ENCODE data around the gene GRIA1. TPM values are rescaled to one million over a fixed set of nuclear protein-coding genes. Genes with fewer than 3 reads are reported as not detected.

The GRIA1 gene
- total and polyA plus RNA-seq, 10 of the 15 experiments (the other 5 are each of a cell fraction or from before 2014, with no cell fraction given), result 0.04 to 0.18 (median 0.04) TPM; not detected in 7

- TF ChIP-seq REST (IDR thresholded peaks at IDR 0.05; ENCODE audit: low read depth, low read length), result no peak
- TF ChIP-seq, protein P1, sequence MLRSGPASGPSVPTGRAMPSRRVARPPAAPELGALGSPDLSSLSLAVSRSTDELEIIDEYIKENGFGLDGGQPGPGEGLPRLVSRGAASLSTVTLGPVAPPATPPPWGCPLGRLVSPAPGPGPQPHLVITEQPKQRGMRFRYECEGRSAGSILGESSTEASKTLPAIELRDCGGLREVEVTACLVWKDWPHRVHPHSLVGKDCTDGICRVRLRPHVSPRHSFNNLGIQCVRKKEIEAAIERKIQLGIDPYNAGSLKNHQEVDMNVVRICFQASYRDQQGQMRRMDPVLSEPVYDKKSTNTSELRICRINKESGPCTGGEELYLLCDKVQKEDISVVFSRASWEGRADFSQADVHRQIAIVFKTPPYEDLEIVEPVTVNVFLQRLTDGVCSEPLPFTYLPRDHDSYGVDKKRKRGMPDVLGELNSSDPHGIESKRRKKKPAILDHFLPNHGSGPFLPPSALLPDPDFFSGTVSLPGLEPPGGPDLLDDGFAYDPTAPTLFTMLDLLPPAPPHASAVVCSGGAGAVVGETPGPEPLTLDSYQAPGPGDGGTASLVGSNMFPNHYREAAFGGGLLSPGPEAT (IDR thresholded peaks at IDR 0.05; ENCODE audit: low read depth), result no peak
- TF ChIP-seq CHD4 (IDR thresholded peaks at IDR 0.05), result no peak
- no peak for TF ChIP-seq CEBPB (IDR thresholded peaks at IDR 0.05; ENCODE audit: borderline replicate concordance in 1 of 2, low read depth in 2 of 2, low read length in 2 of 2)
Measured at GRCh38 chr5:153640293-153640692, 149.8 kb downstream of the GRIA1 start (continued).

DNA sequence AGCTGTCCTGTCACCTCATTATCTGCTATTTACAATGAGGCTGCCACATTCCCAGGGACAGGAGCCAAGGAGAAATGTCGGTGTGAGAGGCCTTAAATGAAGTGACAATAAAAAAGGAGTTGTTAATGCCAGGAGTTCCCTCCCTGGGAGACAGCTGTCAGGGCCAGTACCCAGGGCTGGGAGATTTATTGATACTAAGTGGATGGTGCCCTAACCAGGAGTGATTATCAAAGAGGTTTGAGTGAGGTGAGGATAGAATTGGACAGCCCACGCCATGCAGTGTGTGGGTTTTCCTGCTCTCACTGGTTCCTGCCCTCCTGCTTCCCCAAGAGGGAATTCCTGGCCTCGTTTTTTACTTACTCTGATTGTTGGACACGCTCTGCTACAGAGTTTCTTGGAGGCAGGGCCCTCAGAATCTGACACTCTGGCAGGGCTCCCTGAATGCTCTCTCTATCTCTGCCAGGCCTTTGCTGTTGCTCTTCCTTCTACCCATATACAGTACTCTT is 150.8 kb downstream of the GRIA1 start:
- Histone ChIP-seq H3K4me3 (no peak overlapping the region), H3K4me1 (ENCODE audit: control insufficient read depth, insufficient read depth, low read length) (no peaks in the 10 kb centered on the region), H3K27me3 (replicated peaks in 1 of 2; ENCODE audit: control insufficient read depth in 2 of 2, insufficient read depth in 2 of 2, low read length in 1 of 2) (no peaks in the 10 kb centered on the region; a peak in 1 of 4 replicates), H3K27ac (ENCODE audit: control insufficient read depth, insufficient read depth) (no peak overlapping the region), H4K20me1 (ENCODE audit: control insufficient read depth, insufficient read depth) (no peaks in the 10 kb centered on the region), H3K9ac (ENCODE audit: control insufficient read depth, insufficient read depth, low read length) (no peak overlapping the region), H3K4me2 (ENCODE audit: control insufficient read depth, insufficient read depth) (no peak overlapping the region), H3K36me3 (ENCODE audit: control insufficient read depth in 2 of 2, insufficient read depth in 2 of 2, low read length in 1 of 2) (no peaks in the 10 kb centered on the region), H2AFZ (ENCODE audit: control insufficient read depth, low read depth, low read length) (no peak overlapping the region), H3K9me3 (replicated peaks; ENCODE audit: control insufficient read depth, insufficient read depth, low read length) (no peaks in the 10 kb centered on the region), H3K79me2 (ENCODE audit: control insufficient read depth, insufficient read depth, low read length) (no peaks in the 10 kb centered on the region)
- FAIRE-seq (no peak), ATAC-seq (no peak), DNase-seq (ENCODE audit: low read depth, low spot score) (no peak)
- BruUV-seq (replicated peaks), result no TSS peak
- ChIA-PET SMC1A (ENCODE audit: uncharacterized antibody, unreplicated experiment) (no interaction called here), POLR2A (no interaction called here), CTCF (no interaction called here), RAD21 (ENCODE audit: unreplicated experiment) (no interaction called here)
- in situ Hi-C loops (cut with MboI) (no loop called here), intact Hi-C loops (cut with micrococcal nuclease; ENCODE audit: unreplicated experiment) (no loop called here)
- WGBS (ENCODE audit: insufficient coverage, insufficient replicate concordance, low lambda C conversion rate, missing lambda C conversion rate), result 0% methylated on average over 4 of the region's 4 CpGs
- no peak for TF ChIP-seq YY1 (IDR thresholded peaks at IDR 0.05; ENCODE audit: low read depth, low read length)
- TF ChIP-seq SUZ12 (IDR thresholded peaks at IDR 0.05; ENCODE audit: unreplicated experiment), result no peak
- TF ChIP-seq ETV6 (conservative IDR thresholded peaks at IDR 0.05 in 1 of 2, IDR thresholded peaks at IDR 0.05 in 1 of 2; ENCODE audit: borderline replicate concordance in 1 of 2, low read depth in 1 of 2), result no peak

Measured in GM12878 (cell line).